Activated gamma-delta T cell treated with anti-CD3 and anti-CD28 coated beads, Interleukin-2, amount 50 U/mL, for 16 hours (primary cell): Measurements from ENCODE around the gene SH2B3.
"Not testable (repeated sequence)": the region's sequence is repeated elsewhere in the genome, so short reads cannot be mapped to it uniquely, and the experiment has no call there.

ENCODE experiments used
- DNase-seq: peaks from one replicate; pipeline ENCODE4 v3.0.0-alpha.2; 2020; ENCODE audit warnings: low read depth

The SH2B3 gene

DNA sequence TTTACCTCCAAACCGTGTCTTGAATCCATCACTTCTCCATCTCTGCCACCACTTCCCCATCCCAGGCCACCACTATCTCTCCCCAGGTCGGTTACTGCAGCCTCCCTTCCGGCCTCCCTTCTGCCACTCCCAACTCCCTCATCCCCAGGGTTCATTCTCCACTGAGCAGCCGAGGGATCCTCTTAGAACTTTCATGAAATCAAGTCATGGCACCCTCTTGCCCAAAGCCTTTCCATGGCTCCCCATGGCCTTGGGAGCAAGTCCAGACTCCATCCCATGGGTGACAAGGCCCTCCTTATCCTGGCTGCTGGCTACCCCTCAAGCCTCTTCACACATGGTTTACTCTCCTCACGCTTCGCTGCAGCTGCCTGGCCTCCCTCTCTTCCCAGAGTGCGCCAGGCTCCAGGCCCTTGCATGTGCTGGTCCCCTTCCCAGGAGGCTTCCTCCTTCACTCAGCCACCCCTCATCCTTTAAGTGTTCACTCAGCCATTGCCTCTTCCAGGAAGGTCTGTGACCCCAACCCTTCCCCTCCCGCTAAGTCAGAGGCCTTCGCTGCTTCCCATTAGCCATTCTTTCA lies 17.9 kb upstream of the SH2B3 start:
- DNase-seq, result no peak

DNA sequence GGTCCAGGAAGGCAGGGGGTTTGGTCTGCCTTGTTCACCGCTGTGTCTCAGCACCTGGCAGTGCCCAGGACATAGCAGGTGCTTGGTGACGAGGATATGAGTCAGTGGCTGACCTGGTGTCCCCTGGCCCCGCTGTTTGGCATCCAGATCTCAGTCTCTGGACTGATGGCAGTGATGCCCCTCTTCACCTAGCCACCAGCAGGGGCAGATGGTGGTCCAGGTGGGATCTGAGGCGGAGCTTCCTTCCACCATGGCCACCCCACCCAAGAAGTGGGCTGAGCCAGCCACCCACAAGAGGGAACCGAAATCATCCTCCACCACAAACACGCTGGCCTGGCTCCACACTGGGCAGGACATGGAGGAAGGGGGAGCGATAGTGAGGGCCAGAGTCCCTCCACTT lies 16.1 kb upstream of the SH2B3 start:
- DNase-seq, result no peak

DNA sequence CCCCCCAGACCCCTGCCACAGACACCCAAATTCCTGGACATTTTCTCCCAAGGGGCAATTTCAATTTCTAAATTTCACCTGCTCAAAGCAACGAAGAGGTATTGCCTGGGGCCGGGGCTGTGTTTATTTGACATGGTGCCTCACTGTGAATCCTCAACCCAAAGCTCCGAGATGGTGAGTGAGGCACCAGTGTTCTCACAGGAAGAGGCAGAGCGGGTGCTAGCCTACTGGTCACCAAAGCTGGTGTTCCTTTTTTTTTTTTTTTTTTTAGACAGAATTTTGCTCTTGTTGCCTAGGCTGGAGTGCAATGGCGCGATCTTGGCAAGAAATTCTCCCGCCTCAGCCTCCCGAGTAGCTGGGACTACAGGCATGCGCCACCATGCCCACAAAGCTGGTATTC lies 14.8 kb upstream of the SH2B3 start:
- no peak for DNase-seq

DNA sequence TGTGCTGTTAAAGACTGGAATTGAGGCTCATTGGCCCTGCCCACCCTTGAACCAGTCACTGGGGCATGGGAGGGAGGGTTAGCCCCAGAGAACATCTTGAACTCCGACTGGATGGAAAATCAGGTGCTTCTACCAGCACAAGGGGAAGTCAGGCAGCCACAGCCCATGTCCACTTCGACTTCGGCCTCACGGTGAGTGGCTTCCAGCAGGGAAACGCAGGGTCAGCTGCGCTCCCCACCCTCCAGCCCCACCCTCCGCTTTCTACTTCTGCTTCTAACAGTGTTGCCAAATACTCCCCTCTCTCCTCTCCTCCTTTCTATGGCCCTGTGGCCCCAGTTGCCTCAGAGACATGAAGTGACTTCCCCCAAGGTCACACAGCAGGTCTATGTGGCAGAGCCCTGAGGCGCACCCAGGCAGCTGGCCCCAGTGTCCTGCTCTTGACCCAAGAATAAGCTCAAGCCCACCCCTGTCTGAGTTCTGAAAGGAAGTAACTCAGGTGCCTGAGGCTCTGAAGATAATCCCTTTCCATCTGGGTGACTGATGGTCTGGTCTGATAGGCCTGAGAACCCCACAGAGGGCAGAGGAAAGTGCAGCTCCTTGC lies 11.9 kb upstream of the SH2B3 start:
- DNase-seq, result no peak

DNA sequence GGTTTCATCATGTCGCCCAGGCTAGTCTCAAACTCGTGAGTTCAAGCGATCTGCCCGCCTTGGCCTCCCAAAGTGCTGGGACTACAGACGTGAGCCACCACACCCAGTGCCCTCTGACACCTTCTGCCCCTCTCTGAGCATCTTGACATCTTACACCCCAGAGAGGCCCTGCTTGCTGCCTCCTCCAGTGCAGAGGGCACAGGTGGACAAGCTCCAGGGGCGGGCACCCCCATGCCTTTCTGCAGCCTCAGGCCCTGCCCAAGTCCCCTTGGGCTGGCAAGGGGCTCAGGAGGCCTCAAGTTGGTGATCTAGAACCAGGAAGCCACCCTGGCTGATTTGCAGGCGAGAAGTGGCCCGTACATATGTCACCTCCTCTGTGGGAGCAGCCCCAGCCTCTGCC lies 11.2 kb upstream of the SH2B3 start:
- no peak for DNase-seq

DNA sequence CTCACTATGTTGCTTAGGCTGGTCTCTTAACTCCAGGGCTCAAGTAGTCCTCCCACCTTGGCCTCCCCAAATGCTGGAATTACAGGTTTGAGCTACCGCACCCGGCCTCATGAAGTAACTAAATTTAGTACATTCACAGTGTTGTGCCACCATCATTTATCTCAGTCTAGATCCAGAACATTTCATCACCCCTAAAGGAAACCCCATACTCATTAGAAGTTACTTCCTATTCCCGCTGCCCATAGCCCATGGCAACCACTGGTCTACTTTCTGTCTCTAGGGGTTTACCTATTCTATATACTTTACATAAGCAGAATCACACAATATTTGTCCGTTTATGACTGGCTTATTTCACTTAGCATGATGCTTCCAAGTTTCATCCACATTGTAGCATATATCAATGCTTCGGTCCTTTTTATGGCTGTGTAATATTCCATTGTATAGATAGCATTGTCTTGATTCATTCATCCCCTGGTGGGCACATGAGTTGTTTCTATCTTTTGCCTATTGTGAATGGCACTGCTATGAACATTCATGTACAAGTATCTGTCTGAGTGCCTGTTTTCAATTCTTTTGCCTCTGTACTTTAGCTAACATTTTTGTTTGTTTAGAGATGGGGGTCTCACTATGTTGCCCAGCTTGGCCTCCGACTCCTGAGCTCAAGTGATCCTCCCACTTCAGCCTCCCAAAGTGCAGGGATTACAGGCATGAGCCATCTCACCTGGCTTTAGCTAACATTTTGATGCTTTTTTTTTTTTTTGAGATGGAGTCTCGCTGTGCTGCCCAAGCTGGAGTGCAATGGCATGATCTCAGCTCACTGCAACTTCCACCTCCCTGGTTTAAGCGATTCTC lies 10.2 kb upstream of the SH2B3 start:
- no peak for DNase-seq

DNA sequence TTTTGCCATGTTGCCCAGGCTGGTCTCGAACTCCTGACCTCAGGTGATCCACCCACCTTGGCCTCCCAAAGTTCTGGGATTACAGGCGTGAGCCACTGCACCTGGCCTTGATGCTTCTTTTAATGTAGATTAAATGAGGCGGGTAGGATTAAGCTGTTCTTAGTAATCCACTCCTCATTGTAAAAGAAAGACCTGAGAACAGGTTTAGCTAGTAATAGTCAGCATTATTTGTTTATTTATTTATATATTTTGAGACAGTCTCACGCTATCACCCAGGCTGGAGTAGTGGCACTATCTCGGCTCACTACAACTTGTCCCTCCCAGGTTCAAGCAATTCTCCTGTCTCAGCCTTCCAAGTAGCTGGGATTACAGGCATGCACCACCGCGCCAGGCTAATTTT lies 9.5 kb upstream of the SH2B3 start:
- not testable (repeated sequence) for DNase-seq

DNA sequence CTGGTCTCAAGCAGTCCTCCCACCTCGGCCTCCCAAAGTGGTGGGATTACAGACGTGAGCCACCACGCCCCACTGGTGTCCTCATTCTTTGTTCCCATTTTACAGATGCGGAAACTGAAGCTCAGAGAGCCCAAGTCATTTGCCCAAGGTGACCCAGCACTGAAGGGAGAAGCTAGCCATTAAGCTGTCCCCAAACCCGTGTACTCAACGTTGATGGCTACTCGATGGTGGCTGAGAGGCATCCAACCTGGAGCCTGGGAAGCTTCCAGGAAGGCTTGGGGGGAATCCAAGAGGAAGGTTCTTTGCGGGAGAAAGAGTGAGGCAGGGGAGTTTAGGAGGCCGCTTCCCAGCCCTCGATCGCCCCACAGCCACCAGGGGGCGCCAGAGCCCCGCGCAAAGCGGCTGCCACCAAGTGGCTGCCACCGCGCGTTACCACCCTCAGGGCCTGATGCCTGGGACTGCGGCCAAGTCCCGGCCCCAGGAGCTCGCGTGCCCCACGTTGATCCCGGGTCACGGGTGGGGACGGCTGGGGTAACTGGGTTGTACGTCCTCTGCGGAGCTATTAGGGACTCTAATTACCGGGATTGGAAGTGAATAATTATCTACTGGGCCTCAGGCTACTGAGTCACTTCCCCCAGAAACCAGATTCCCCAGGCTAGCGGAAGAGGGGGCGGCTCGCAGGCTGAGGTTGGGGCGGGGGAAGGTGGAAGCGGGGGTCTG lies 8.8 kb upstream of the SH2B3 start:
- peak; percentile 84 for DNase-seq

DNA sequence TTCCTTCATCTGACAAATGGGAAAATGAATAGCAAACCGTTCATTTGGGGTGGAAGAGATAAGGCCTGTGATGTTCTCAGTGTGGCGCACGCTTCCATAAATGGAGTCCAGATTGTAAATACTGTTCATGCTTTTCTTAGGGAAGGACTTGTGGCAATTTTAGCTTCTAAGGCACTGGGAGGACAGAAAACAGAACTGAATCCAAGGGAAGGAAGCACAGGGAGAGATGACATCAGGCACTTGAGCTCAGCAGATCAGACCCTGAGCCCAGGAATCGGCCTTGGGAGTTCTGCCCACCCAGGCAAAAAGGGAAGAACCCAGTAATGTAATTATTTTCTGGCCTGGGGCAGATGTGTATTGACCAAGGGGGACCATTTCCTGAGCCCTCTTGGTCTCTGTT lies 7.2 kb upstream of the SH2B3 start:
- DNase-seq, result no peak

DNA sequence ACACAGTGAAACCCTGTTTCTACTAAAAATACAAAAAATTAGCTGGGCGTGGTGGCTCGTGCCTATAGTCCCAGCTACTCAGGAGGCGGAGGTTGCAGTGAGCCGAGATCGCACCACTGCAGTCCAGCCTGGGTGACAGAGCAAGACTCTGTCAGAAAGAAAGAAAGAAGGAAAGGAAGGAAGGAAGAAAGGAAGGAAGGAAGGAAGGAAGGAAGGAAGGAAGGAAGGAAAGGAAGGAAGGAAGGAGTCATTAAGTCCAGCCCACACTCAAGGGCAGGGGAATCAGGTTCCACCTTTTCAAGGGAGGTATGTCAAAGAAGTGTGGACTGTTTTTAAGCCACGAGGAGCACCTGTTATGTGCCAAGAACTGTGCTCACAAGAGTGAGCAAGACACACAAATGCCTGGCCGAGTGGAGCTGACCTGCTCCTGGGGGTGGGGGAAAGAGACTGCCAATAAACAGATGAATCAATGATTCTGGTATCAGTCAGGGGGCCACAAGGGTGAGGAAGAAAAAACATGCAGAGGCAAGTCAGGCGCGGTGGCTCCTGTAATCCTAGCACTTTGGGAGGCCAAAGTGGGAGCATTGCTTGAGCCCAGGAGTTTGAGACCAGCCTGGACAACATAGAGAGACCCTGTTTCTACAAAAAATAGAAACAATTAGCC lies 5.8 kb upstream of the SH2B3 start:
- not testable (repeated sequence) for DNase-seq

DNA sequence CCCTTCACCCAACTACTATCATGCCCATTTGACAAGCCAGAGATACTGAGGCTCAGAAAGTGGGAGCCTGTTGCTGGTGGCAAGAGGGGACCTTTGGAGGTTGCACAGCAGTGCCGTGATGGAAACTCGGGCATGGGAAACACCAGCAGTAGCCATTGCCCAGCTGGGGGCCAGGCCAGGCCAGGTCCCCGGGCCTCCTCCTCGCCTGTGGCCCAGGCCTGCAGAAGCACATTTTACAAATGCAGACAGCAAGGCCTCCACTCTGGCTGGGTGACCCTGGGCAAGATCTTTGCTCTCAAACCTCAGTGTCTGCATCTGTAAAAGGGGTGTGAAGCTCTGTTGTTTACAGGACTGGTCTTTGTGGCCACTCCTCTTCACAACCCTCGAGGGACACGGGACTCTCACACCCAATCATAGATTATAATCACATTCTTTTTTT lies 4.5 kb upstream of the SH2B3 start:
- no peak for DNase-seq

DNA sequence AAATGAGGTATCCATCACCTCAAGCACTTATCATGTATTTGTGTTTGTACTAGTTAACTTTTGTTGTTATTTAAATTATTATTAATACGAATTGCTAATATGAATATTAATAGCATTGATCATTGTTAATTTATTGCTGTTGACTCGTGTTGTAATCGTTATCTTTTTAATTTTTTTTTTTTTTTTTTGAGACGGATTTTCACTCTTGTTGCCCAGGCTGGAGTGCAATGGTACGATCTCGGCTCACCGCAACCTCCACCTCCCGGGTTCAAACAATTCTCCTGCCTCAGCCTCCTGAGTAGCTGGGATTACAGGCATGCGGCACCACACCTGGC lies 3.3 kb upstream of the SH2B3 start:
- DNase-seq, result not testable (repeated sequence)

DNA sequence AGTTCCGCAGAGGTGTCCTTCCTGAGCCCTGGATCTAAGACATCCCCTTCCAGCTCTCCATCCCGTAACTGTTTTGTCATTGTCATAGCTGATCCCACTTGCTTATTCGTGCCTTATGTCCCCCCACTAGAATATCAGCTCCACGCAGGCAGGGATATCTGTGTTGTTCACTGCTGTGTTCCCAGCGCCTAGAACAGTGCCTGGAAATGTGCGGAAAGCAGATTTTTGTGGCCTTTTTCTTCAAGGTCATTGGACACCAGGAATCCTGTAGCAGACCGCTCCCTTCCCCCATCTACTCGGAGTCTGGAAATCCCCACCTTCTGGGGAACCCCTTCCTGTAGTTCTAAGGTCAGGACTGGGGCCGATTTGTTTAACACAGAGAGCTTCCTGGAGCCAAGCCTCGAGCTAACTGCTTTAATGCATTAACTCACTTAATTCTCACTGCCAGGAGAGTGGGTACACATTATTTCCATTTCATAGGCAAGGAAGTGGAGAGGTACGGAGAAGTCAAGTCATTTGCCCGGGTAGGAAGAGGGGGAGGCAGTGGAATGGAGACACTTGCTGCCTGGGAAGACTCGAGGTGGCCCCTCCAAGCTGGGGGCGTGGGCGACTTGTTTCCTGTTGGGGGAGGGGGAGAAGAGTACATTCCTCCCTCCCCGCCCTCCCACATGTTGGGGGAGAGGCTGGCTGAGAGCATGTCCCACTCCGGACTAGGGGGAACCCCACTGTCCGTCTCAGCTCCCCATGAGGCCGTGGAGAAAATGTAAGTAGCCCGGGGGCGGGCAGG lies 1.2 kb upstream of the SH2B3 start:
- DNase-seq, result peak; percentile 58

DNA sequence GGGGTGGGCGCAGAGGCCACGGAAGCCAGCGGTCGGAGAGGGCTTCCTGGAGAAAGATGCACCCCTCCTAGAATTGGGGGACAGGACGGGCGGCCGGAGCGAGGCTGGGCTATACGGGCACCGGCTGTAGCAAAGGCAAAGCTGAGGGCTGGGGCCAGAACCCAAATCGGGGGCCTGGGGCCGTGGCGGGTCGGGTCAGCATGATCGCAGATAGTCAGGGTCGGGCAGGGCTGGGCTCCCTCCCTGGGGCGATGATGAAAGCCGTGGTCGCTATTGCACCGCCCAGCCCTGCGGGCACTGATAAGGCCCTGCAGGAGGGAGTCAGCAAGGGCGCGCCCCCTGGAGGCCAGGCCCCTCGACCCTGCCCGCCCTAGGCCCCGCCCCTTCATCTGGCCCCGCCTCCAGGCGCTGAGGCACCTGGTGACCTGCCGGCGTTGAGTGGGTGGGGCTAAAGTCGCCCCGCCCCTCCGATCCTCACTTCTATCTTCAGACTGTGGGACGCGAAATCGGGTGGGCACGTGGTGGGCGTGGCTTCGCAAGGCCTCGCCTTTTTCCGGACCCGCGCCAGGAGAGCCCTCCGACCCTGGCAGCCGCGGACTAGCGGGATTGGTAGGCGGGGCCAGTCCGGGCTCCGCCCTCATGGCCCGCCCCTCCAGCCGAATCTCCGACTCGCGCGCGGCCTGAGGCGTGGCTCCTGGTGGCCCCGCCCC lies 419 bp upstream of the SH2B3 start:
- peak; percentile 99 for DNase-seq

DNA sequence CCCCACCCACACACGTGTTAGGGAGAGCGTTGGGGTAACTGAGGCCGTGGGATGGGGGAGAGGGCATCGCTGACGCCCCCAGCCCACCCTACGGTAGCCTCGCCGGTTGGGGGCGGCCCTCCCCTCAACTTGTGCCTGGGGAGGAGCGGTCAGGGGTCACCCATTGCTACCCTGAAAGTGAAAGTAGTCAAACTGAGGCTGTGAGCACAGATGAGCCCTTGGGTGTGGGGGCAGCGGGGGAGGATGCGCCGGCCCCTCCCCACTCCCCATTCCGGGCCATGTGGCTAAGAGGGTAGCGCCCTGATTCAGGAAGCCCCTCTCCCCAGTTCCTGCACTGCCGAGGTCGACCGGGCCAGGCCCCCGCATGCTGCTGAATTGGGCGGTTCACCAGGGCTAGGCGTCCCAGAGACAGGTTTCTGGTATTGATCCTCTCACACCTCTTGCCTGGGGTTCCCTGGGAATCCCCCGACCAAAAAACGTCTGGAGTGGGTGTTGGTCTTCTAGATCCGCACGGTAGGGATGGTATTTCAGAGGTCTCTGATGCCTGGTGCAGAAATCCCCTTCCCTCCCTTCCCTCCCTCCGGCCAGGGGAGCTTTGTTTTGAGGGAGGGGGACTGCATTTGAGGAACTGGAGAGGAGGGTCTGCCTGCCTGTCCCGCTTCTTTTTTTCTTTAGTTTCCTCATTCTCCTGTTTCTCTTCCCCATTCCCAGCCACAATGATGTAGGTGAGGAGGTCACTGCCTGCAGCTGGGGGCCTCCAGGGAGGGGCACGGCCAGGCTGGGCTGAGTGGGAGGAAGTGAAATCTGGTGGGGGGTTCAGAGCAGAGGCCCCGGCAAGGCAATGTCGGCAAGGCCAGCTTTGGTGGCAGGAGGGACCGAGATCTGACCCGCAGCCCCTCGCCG lies 1.0 kb downstream of the SH2B3 start:
- peak; percentile 52 for DNase-seq

DNA sequence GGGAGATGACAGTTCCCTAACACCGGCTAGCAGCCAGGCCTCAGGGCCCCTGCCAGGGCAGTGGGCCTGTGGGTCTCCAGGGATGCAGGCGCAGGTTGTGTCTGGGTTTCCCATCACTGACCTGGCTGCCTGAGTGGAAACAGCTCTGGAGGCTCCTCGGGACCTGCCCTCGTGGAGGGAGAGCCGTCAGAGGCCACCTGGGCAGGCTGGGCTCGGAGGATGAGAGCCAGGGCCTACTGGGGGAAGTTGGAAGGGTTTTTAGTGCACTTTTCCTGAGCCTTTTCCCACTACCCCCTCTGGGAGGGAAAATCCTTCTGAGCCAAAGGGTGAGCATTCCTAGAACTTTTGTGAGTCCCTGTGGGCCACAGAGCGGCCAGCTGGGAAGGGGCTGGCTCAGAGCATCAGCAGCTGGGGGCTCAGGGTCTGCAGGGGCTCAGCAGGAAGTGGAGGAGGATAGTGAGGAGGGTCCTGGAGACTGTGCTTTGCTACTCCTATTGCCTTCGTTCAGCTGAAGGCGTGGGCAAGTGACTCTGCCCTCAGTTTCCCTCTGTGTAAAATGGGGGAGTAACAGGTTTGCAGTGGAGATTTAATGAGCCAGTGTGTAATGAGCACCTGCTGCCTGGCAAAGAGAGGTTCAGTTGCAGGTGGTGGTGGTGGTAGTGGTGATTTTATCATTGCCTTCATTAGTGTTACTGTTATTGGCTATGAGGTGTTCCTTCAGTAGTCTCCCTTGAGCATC lies 1.8 kb downstream of the SH2B3 start:
- DNase-seq, result no peak

DNA sequence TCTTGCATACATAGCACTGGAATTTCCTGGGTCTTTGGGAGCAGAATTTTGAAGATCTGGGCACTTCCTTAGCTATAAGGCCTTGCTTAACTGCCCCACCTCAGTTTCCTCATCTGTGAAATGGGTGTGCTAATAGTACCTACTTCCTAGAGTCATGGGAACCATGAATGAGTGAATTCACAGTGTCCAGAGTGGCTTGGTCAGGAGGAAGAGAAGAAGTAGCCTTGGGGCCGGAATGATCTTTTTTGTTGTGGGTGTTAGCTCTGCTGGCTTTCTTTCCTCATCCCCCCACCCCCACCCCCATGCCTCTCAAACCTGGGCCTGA lies 2.4 kb downstream of the SH2B3 start:
- no peak for DNase-seq

DNA sequence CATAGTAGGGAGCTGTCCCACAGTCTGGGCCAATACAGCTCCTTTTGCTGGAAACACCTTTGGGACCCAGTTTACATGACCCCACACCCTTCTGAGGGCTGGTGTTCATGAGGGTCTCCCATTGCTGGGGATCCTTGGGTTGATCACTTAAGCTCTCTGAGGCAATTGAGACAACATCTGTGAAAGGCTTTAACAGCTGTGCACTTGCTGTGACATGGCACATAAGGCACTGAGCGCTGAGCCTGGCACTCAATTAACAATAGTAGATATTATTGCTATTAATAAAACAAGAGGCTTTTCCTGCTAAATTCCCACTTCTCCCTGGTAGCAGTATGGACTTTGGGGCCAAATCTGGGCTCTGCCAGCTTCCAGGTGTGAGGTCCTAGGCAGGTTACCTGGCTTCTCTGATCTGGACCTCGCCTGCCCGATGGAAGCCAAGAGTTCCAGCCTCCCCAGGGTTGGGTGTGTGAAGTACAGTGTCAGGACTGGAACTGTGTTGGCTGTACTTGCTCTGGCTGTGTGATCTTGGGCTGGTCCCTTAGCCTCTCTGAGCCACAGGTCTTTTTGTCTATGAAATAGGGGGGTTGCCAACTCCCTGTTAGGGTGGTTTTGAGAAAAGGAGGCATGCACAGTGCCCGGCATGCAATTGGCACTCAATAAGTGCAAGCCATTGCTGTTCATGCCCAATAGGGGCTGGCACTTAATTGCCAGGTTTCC lies 3.1 kb downstream of the SH2B3 start:
- no peak for DNase-seq

DNA sequence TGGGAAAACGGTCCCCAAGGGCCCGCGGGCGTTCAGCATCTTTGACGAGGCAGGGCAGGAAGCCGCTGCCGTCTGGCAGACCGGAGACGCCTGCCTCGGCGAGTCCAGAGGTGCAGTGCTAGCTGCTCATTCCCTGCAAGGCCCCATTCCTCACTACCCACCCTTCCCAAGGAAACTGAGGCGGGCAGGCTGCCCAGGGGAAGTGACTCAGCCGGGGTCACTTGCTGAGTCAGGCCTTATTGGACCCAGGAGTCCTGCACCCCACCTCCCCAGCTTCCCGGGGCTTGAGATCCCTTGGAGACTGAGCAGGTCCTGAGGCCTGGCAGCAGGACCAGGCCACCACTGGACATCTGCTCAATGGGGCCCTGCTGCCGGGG lies 3.7 kb downstream of the SH2B3 start:
- DNase-seq, result no peak
